22Rv1 (cell line): Measurements from ENCODE around the gene HEPACAM.

ENCODE experiments used
- H3K27ac ChIP-seq: fragments of 450-650 bp; 2 replicates; pipeline ENCODE4 v1.5.1; 2017
- ZFX ChIP-seq: fragments of 450-650 bp; IDR thresholded peaks from 2 replicates; pipeline ENCODE4 v1.6.1; 2017; ENCODE audit warnings: antibody characterized with exemption, borderline replicate concordance
- TF ChIP-seq, protein P1 (sequence below): fragments of 450-650 bp; IDR thresholded peaks from 2 replicates; pipeline ENCODE4 v1.5.1; 2017; ENCODE audit warnings: mild to moderate bottlenecking

Gene HEPACAM

DNA sequence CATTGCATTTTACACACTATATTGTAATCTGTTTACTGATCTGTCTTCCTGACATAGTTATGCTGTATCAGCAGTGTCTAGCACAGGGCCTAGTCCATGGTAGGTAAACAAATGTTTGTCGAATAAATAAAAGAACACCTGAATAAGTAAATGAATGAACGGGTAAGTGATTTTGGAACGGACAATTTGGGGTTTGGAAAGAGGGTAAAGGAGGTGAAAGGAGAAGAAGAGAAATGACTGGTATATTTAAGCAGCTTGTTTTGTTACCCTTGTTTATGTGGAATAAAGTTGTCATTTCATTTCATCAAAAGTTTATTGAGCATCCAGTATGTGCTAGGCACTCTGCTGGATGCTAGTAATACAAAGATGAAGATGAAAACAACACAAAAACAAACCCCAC, 16.9 kb downstream of the HEPACAM start, which contains the start of gene HEPN1:
Gene HEPN1, plus strand, starts transcription at position 301 of the 400 bp plus-strand sequence.
- H3K27ac ChIP-seq, result no peak within 1 kb of the TSS
- TF ChIP-seq ZFX, result no peak
- TF ChIP-seq, protein P1, sequence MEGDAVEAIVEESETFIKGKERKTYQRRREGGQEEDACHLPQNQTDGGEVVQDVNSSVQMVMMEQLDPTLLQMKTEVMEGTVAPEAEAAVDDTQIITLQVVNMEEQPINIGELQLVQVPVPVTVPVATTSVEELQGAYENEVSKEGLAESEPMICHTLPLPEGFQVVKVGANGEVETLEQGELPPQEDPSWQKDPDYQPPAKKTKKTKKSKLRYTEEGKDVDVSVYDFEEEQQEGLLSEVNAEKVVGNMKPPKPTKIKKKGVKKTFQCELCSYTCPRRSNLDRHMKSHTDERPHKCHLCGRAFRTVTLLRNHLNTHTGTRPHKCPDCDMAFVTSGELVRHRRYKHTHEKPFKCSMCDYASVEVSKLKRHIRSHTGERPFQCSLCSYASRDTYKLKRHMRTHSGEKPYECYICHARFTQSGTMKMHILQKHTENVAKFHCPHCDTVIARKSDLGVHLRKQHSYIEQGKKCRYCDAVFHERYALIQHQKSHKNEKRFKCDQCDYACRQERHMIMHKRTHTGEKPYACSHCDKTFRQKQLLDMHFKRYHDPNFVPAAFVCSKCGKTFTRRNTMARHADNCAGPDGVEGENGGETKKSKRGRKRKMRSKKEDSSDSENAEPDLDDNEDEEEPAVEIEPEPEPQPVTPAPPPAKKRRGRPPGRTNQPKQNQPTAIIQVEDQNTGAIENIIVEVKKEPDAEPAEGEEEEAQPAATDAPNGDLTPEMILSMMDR, result no peak

DNA sequence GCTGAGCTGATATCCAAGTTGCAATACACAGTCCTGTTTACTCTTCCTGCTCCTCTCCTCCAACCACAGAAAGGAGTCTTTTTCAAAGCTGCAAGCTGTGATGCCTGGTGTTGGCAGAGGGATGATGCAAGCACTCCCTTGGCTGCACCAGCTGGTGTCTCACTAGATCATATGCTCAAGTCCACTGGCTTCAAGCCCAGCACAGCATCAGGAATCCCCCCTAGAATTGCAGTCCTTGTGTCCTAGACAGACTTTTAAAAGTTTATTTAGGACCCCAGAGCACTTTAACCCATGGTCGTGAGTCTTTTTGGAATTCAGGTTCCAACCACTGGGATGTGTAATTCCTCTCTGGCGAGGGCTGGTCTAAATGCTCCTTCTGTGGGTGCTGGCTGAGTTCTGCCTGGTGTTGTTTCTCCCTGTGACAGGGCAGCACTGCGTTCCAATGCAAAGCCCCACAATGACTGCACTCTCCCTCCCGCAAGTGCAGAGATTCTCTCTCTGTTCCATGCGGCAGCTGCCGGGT, 18.7 kb downstream of the HEPACAM start:
- TF ChIP-seq, protein P1, result no peak
- TF ChIP-seq ZFX, result no peak
- H3K27ac ChIP-seq, result no peak overlapping the region

DNA sequence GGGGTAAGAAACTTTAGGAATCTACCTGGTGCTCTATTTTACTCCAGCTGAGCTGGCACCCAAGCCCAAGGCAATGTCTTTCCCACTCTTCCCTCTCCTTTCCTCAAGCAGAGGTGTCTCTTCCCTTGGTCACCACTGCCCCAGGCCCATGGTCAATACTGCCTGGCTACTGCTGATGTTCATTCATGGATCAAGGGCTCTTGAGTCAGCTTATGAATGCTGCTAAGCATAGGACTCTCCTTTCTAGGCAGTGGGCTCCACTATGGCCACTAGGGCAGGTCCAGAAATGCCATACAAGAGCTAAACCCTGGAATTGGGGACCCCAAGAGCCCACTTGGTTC, 19.5 kb downstream of the HEPACAM start:
- no peak for TF ChIP-seq ZFX
- no peak overlapping the region for H3K27ac ChIP-seq

DNA sequence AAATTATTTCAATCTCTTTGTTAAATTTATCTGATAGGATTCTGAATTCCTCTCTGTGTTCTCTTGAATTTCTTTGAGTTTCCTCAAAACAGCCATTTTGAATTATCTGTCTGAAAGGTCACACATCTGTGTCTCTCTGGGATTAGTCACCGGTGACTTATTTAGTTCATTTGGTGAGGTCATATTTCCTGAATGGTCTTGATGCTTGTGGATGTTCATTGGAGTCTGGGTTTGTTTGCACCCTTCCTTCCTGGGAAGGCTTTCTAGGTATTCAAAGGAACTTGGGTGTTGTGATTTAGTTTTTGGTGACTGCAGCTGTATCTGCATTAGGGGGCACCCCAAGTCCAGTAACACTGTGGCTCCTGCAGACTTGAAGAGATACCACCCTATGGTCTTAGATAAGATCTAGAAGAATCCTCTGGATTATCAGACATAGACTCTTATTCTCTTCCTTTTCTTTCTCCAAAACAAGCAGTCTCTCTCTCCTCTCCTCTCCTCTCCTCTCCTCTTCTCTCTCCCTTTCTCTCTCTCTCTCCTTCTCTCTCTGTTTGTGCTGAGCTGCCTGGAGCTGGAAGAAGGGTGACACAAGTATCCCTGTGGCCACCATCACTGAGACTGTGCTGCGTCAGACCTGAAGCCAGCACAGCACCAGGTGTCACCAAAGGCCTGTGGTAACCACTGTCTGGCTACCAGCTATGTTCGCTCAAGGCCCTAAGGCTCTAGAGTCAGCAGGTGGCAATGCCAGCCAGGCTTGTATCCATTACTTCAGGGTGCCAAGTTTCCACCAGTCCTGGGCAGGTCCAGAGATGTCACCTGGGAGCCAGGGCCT, 20.1 kb downstream of the HEPACAM start:
- TF ChIP-seq ZFX, result no peak
- TF ChIP-seq, protein P1, result no peak

DNA sequence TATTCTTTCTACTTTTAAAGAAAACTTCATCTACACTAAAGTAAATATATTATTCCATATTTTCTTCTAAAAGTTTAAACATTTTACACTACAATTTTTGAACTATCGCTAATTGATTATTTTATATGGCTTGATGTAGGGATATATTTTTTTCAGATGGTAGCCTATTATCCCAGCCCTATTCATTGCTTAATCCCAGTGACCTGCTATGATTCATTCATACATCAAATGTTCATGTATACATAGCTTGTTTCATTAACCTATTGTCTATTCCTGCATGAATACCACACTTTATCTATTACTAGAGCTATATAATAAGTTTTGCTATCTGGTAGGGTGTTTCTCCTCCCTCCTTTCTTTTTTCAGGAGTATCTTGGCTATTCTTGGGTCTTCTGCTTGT, 33.2 kb downstream of the HEPACAM start:
- H3K27ac ChIP-seq, result no peak overlapping the region
- TF ChIP-seq ZFX, result no peak
- TF ChIP-seq, protein P1, result no peak

More for the DNA sequence above, 20.1 kb downstream of the HEPACAM start:
- H3K27ac ChIP-seq, result no peak overlapping the region

DNA sequence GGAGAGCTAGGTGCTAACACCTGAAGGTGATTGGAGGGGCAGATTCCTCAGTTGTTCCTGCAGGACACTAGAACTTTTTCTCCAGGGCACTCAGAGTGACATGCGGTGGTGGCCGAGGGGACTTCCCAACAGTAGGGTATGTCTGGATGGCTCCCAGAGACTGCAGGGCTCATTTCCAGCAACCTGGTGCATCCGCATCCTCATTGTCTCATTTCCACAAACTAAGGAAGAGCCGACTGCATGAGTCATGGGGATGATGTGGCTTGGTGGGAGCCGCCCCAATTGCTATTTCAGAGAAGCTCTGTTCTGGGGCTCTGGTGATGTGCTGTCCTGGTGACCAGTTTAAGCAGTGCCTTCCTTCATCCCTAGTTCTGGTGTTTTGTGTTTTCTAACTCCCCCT, 35.4 kb downstream of the HEPACAM start:
- no peak overlapping the region for H3K27ac ChIP-seq
- TF ChIP-seq, protein P1, result no peak
- TF ChIP-seq ZFX, result no peak

DNA sequence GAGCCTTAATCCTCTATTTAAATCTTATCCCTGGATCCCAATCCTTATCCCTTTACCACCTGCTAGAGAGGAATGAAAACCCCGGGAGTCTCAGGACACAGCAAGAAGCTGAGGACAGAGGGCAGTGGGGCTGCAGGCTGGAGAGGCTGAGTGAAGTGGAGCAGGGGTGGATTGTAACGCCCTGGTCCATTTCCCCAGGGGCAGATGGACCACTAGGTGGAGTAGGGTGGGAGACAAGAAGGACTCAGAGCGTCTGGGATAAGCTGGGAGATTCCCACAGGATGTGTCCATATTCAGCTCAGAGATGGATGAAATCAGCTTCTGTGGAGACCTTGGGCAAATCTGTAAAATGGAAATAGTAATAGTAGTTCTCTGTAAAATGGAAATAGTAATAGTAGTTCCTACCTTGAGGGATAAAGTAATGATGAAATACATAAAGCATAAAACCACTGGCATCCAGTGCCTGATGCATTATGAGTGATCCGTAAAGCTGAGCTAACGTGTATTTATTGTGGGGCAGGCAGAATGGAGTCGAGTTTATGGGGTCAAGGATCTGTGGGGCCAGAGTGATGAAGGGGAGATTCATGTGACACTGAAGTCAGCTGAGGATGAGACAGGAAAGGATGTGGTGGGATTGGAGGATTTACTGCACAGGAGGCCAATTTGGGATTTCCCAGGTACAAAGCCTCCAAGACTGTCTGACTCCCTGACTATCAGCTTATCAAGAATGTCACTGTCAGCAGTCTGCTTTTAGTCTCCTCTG, 36.3 kb downstream of the HEPACAM start:
- TF ChIP-seq, protein P1, result no peak
- TF ChIP-seq ZFX, result no peak
- no peak overlapping the region for H3K27ac ChIP-seq
